GM12878 (cell line): Measurements from ENCODE around the gene SLC49A4.

ENCODE experiments used
- CTCF ChIP-seq, 3 experiments: IDR thresholded peaks in 2 of 3; conservative IDR thresholded peaks in 1 of 3; 2 replicates each; pipeline ENCODE4 v1.5.1; 2011; ENCODE audit warnings: low read depth in 3 of 3, low read length in 3 of 3, mild to moderate bottlenecking in 3 of 3, control low read depth in 2 of 3, moderate library complexity in 2 of 3, inconsistent platforms in 1 of 3, mixed read lengths in 1 of 3; ENCODE audit not compliant: control insufficient read depth in 2 of 3, insufficient read depth in 1 of 3; ENCODE audit errors: extremely low read depth in 1 of 3
- EP300 ChIP-seq, 2 experiments: fragments of 150-350 bp in 1 of 2; IDR thresholded peaks; 2 replicates each; pipeline ENCODE4 v1.6.1; 2011 to 2012; ENCODE audit warnings: low read depth in 2 of 2, low read length in 2 of 2, borderline replicate concordance in 1 of 2, improper control_type of control experiment in 1 of 2, inconsistent platforms in 1 of 2; ENCODE audit not compliant: control insufficient read depth in 1 of 2
- POLR2AphosphoS5 ChIP-seq: IDR thresholded peaks from 2 replicates; pipeline ENCODE4 v1.6.1; 2011; ENCODE audit warnings: mild to moderate bottlenecking, low read length, inconsistent platforms

- TF ChIP-seq POLR2AphosphoS5, result no peak
- TF ChIP-seq CTCF (IDR thresholded peaks at IDR 0.05 in 2 of 3, conservative IDR thresholded peaks at IDR 0.05 in 1 of 3; ENCODE audit: control insufficient read depth in 2 of 3, extremely low read depth in 1 of 3, insufficient read depth in 1 of 3, low read depth in 3 of 3, low read length in 3 of 3), result no peak
- no peak for TF ChIP-seq EP300 (IDR thresholded peaks at IDR 0.05; ENCODE audit: borderline replicate concordance in 1 of 2, control insufficient read depth in 1 of 2, low read depth in 2 of 2, low read length in 2 of 2)
Observed at GRCh38 chr3:122923611-122924010, 128.7 kb downstream of the SLC49A4 start.
